Measurements from ENCODE around the gene SEMA3B.
"Not testable (repeated sequence)": the region's sequence is repeated elsewhere in the genome, so short reads cannot be mapped to it uniquely, and the experiment has no call there.

The SEMA3B gene

GRCh38 chr3:50279255-50280016 is 10.5 kb downstream of the SEMA3B start:
- peaks cover 5% of the 10 kb centered on the region for H3K4me1 ChIP-seq (ENCODE audit: control insufficient read depth, insufficient read depth, low read length)
- H3K27me3 ChIP-seq (ENCODE audit: control insufficient read depth, insufficient read depth, low read length), result peaks cover 3% of the 10 kb centered on the region
- no peak overlapping the region for H3K27ac ChIP-seq (ENCODE audit: low read depth, low read length)
- H3K4me3 ChIP-seq (ENCODE audit: low read length), result no peak overlapping the region
- no peak overlapping the region for H3K9ac ChIP-seq (ENCODE audit: low read length)
- no peaks in the 10 kb centered on the region for H3K36me3 ChIP-seq (ENCODE audit: control insufficient read depth, insufficient read depth, low read length)

- H3K27me3 ChIP-seq (ENCODE audit: control insufficient read depth, insufficient read depth, low read length); H3K27ac ChIP-seq (ENCODE audit: low read depth, low read length); H3K4me3 ChIP-seq (ENCODE audit: low read length); H3K9ac ChIP-seq (ENCODE audit: low read length); H3K4me1 ChIP-seq (ENCODE audit: control insufficient read depth, insufficient read depth, low read length): not testable (repeated sequence)
- H3K36me3 ChIP-seq (ENCODE audit: control insufficient read depth, insufficient read depth, low read length), result peaks cover 11% of the 10 kb centered on the region
These were observed 15.2 kb downstream of the SEMA3B start for GRCh38 chr3:50284121-50284520.

GRCh38 chr3:50286322-50287227 is 17.6 kb downstream of the SEMA3B start:
- no peak overlapping the region for H3K27ac ChIP-seq (ENCODE audit: low read depth, low read length)
- peaks cover 4% of the 10 kb centered on the region for H3K4me1 ChIP-seq (ENCODE audit: control insufficient read depth, insufficient read depth, low read length)
- H3K4me3 ChIP-seq (ENCODE audit: low read length), result no peak overlapping the region
- peaks cover 15% of the 10 kb centered on the region for H3K36me3 ChIP-seq (ENCODE audit: control insufficient read depth, insufficient read depth, low read length)
- no peak overlapping the region for H3K9ac ChIP-seq (ENCODE audit: low read length)
- no peaks in the 10 kb centered on the region for H3K27me3 ChIP-seq (ENCODE audit: control insufficient read depth, insufficient read depth, low read length)

GRCh38 chr3:50287262-50287661 is 18.3 kb downstream of the SEMA3B start:
- Histone ChIP-seq H3K4me3 (ENCODE audit: low read length) (no peak overlapping the region), H3K4me1 (ENCODE audit: control insufficient read depth, insufficient read depth, low read length) (peaks cover 4% of the 10 kb centered on the region)

GRCh38 chr3:50288387-50289007 is 19.6 kb downstream of the SEMA3B start:
- Histone ChIP-seq H3K27ac (ENCODE audit: low read depth, low read length) (no peak overlapping the region), H3K36me3 (ENCODE audit: control insufficient read depth, insufficient read depth, low read length) (peaks cover 15% of the 10 kb centered on the region), H3K4me3 (ENCODE audit: low read length) (no peak overlapping the region), H3K27me3 (ENCODE audit: control insufficient read depth, insufficient read depth, low read length) (no peaks in the 10 kb centered on the region), H3K4me1 (ENCODE audit: control insufficient read depth, insufficient read depth, low read length) (peaks cover 13% of the 10 kb centered on the region), H3K9ac (ENCODE audit: low read length) (no peak overlapping the region)

More at GRCh38 chr3:50287262-50287661, 18.3 kb downstream of the SEMA3B start:
- Histone ChIP-seq H3K27ac (ENCODE audit: low read depth, low read length) (no peak overlapping the region), H3K36me3 (ENCODE audit: control insufficient read depth, insufficient read depth, low read length) (peaks cover 15% of the 10 kb centered on the region), H3K27me3 (ENCODE audit: control insufficient read depth, insufficient read depth, low read length) (no peaks in the 10 kb centered on the region), H3K9ac (ENCODE audit: low read length) (no peak overlapping the region)

- peaks cover 13% of the 10 kb centered on the region for H3K4me1 ChIP-seq (ENCODE audit: control insufficient read depth, insufficient read depth, low read length)
- H3K27ac ChIP-seq (ENCODE audit: low read depth, low read length), result no peak overlapping the region
- peaks cover 15% of the 10 kb centered on the region for H3K36me3 ChIP-seq (ENCODE audit: control insufficient read depth, insufficient read depth, low read length)
- H3K9ac ChIP-seq (ENCODE audit: low read length), result no peak overlapping the region
- H3K27me3 ChIP-seq (ENCODE audit: control insufficient read depth, insufficient read depth, low read length), result no peaks in the 10 kb centered on the region
- no peak overlapping the region for H3K4me3 ChIP-seq (ENCODE audit: low read length)
These were observed 20.2 kb downstream of the SEMA3B start for GRCh38 chr3:50289130-50289529.

GRCh38 chr3:50290161-50290641 is 21.3 kb downstream of the SEMA3B start:
- peaks cover 15% of the 10 kb centered on the region for H3K36me3 ChIP-seq (ENCODE audit: control insufficient read depth, insufficient read depth, low read length)
- peaks cover 13% of the 10 kb centered on the region for H3K4me1 ChIP-seq (ENCODE audit: control insufficient read depth, insufficient read depth, low read length)
- H3K9ac ChIP-seq (ENCODE audit: low read length), result no peak overlapping the region
- no peaks in the 10 kb centered on the region for H3K27me3 ChIP-seq (ENCODE audit: control insufficient read depth, insufficient read depth, low read length)
- H3K4me3 ChIP-seq (ENCODE audit: low read length), result no peak overlapping the region
- H3K27ac ChIP-seq (ENCODE audit: low read depth, low read length), result no peak overlapping the region

GRCh38 chr3:50292159-50293078 is 23.5 kb downstream of the SEMA3B start, which contains the start of gene IFRD2:
IFRD2 (minus strand) TSS chr3:50292429; CDS start chr3:50292274, 155 bp downstream.
- Histone ChIP-seq H3K27ac (ENCODE audit: low read depth, low read length) (peak within 1 kb of the TSS; percentile 95), H3K36me3 (ENCODE audit: control insufficient read depth, insufficient read depth, low read length) (peaks cover 15% of the 10 kb centered on the region), H3K4me1 (ENCODE audit: control insufficient read depth, insufficient read depth, low read length) (peaks cover 13% of the 10 kb centered on the region), H3K27me3 (ENCODE audit: control insufficient read depth, insufficient read depth, low read length) (no peaks in the 10 kb centered on the region), H3K4me3 (ENCODE audit: low read length) (peak within 1 kb of the TSS; percentile 75), H3K9ac (ENCODE audit: low read length) (peak within 1 kb of the TSS; percentile 57)

GRCh38 chr3:50293079-50293801 is 24.3 kb downstream of the SEMA3B start:
- peaks cover 12% of the 10 kb centered on the region for H3K36me3 ChIP-seq (ENCODE audit: control insufficient read depth, insufficient read depth, low read length)
- H3K9ac ChIP-seq (ENCODE audit: low read length), result no peak overlapping the region
- H3K27ac ChIP-seq (ENCODE audit: low read depth, low read length), result peak overlapping the region; percentile 95
- peak overlapping the region; percentile 75 for H3K4me3 ChIP-seq (ENCODE audit: low read length)
- H3K27me3 ChIP-seq (ENCODE audit: control insufficient read depth, insufficient read depth, low read length), result no peaks in the 10 kb centered on the region
- peaks cover 13% of the 10 kb centered on the region for H3K4me1 ChIP-seq (ENCODE audit: control insufficient read depth, insufficient read depth, low read length)

- Histone ChIP-seq H3K4me3 (ENCODE audit: low read length) (no peak overlapping the region), H3K27me3 (ENCODE audit: control insufficient read depth, insufficient read depth, low read length) (no peaks in the 10 kb centered on the region), H3K27ac (ENCODE audit: low read depth, low read length) (no peak overlapping the region), H3K4me1 (ENCODE audit: control insufficient read depth, insufficient read depth, low read length) (peaks cover 20% of the 10 kb centered on the region), H3K36me3 (ENCODE audit: control insufficient read depth, insufficient read depth, low read length) (peaks cover 5% of the 10 kb centered on the region), H3K9ac (ENCODE audit: low read length) (no peak overlapping the region)
These were observed 25.1 kb downstream of the SEMA3B start for GRCh38 chr3:50294089-50294488.

Data from rectal smooth muscle tissue (tissue), 1 donor.